BLaER1 treated with 17β-estradiol and CSF1 and Interleukin-3, amounts not matched to agents 10 nM and 100 nM (cell line): Measurements from ENCODE around the gene SEMG1.

Experiments
- H3K27ac ChIP-seq, 11 experiments: shearing (Covaris generic); formaldehyde crosslinking; 2 replicates each; pipeline ENCODE4 v1.8.1; 2022
- H3K27me3 ChIP-seq, 11 experiments: shearing (Covaris generic); formaldehyde crosslinking; 2 replicates each; pipeline ENCODE4 v1.8.1; 2022
- H3K36me3 ChIP-seq, 11 experiments: shearing (Covaris generic); formaldehyde crosslinking; 2 replicates each; pipeline ENCODE4 v1.8.1; 2022
- H3K4me1 ChIP-seq, 10 experiments: shearing (Covaris generic); formaldehyde crosslinking; 2 replicates each; pipeline ENCODE4 v1.8.1; 2022
- H3K4me2 ChIP-seq, 11 experiments: shearing (Covaris generic); formaldehyde crosslinking; 2 replicates each; pipeline ENCODE4 v1.8.1; 2022
- H3K4me3 ChIP-seq, 10 experiments: shearing (Covaris generic); formaldehyde crosslinking; 2 replicates each; pipeline ENCODE4 v1.8.1; 2022
- H3K9ac ChIP-seq, 11 experiments: shearing (Covaris generic); formaldehyde crosslinking; 2 replicates each; pipeline ENCODE4 v1.8.1; 2022
- H3K9me3 ChIP-seq, 11 experiments: shearing (Covaris generic); formaldehyde crosslinking; replicated peaks in 1 of 11; 2 replicates each; pipeline ENCODE4 v1.8.1; 2022
- H4K20me1 ChIP-seq, 11 experiments: shearing (Covaris generic); formaldehyde crosslinking; 2 replicates each; pipeline ENCODE4 v1.8.1; 2022
- Cebpa-rat ChIP-seq, 11 experiments: shearing (Covaris generic); IDR thresholded peaks; 2 replicates each; pipeline ENCODE4 v1.8.1; 2022

The SEMG1 gene

GRCh38 chr20:45181639-45182038, 25.2 kb upstream of the SEMG1 start:
- no peak overlapping the region for H3K4me3 ChIP-seq
- no peak for TF ChIP-seq Cebpa-rat (IDR thresholded peaks at IDR 0.05)
- no peaks in the 10 kb centered on the region for H4K20me1 ChIP-seq
- no peak overlapping the region for H3K27ac ChIP-seq
- no peak overlapping the region for H3K4me2 ChIP-seq
- H3K4me1 ChIP-seq = peaks cover 0 to 16% (median 0%) of the 10 kb centered on the region in 10 experiments; a peak in 8 of 20 replicates
- no peaks in the 10 kb centered on the region for H3K36me3 ChIP-seq
- H3K9me3 ChIP-seq = no peaks in the 10 kb centered on the region
- H3K27me3 ChIP-seq = no peaks in the 10 kb centered on the region
- no peak overlapping the region for H3K9ac ChIP-seq

- no peaks in the 10 kb centered on the region for H3K9me3 ChIP-seq
- no peak for TF ChIP-seq Cebpa-rat (IDR thresholded peaks at IDR 0.05)
- no peaks in the 10 kb centered on the region for H3K27me3 ChIP-seq
- H3K4me3 ChIP-seq = no peak overlapping the region
- H3K9ac ChIP-seq = no peak overlapping the region
- no peaks in the 10 kb centered on the region for H4K20me1 ChIP-seq
- H3K36me3 ChIP-seq = no peaks in the 10 kb centered on the region
- H3K27ac ChIP-seq = no peak overlapping the region
- H3K4me2 ChIP-seq = no peak overlapping the region
- peaks cover 0 to 16% (median 0%) of the 10 kb centered on the region in 10 experiments; a peak in 8 of 20 replicates for H3K4me1 ChIP-seq
Observed at GRCh38 chr20:45183084-45183483, 23.7 kb upstream of the SEMG1 start.

- no peaks in the 10 kb centered on the region for H3K4me1 ChIP-seq
- H3K36me3 ChIP-seq = no peaks in the 10 kb centered on the region
- no peaks in the 10 kb centered on the region for H3K27me3 ChIP-seq
- H4K20me1 ChIP-seq = no peaks in the 10 kb centered on the region
- no peak overlapping the region for H3K9ac ChIP-seq
- no peak for TF ChIP-seq Cebpa-rat (IDR thresholded peaks at IDR 0.05)
- no peak overlapping the region for H3K4me3 ChIP-seq
- no peaks in the 10 kb centered on the region for H3K9me3 ChIP-seq
- H3K27ac ChIP-seq = no peak overlapping the region
- H3K4me2 ChIP-seq = no peak overlapping the region
Observed at GRCh38 chr20:45187693-45188092, 19.1 kb upstream of the SEMG1 start.

- Histone ChIP-seq H3K27ac (no peak overlapping the region), H3K27me3 (no peaks in the 10 kb centered on the region), H3K4me3 (no peak overlapping the region), H3K4me1 (no peaks in the 10 kb centered on the region), H4K20me1 (no peaks in the 10 kb centered on the region), H3K36me3 (no peaks in the 10 kb centered on the region), H3K9me3 (no peaks in the 10 kb centered on the region), H3K4me2 (no peak overlapping the region), H3K9ac (no peak overlapping the region)
- TF ChIP-seq Cebpa-rat (IDR thresholded peaks at IDR 0.05) = no peak
Observed at GRCh38 chr20:45189067-45189609, 17.7 kb upstream of the SEMG1 start.

GRCh38 chr20:45189861-45190260, 17.0 kb upstream of the SEMG1 start:
- Histone ChIP-seq H3K27ac (no peak overlapping the region), H3K4me2 (no peak overlapping the region), H4K20me1 (no peaks in the 10 kb centered on the region), H3K27me3 (no peaks in the 10 kb centered on the region), H3K9ac (no peak overlapping the region), H3K4me1 (no peaks in the 10 kb centered on the region), H3K9me3 (no peaks in the 10 kb centered on the region), H3K4me3 (no peak overlapping the region), H3K36me3 (no peaks in the 10 kb centered on the region)
- TF ChIP-seq Cebpa-rat (IDR thresholded peaks at IDR 0.05) = no peak

GRCh38 chr20:45191926-45192325, 14.9 kb upstream of the SEMG1 start:
- TF ChIP-seq Cebpa-rat (IDR thresholded peaks at IDR 0.05) = no peak
- Histone ChIP-seq H3K4me3 (no peak overlapping the region), H3K9me3 (peaks cover 0 to 5% (median 0%) of the 10 kb centered on the region in 11 experiments; a peak in 4 of 22 replicates)

GRCh38 chr20:45193331-45193730, 13.5 kb upstream of the SEMG1 start:
- H3K4me2 ChIP-seq = no peak overlapping the region
- H3K36me3 ChIP-seq = no peaks in the 10 kb centered on the region
- peaks cover 0 to 5% (median 0%) of the 10 kb centered on the region in 11 experiments; a peak in 4 of 22 replicates for H3K9me3 ChIP-seq
- H3K27ac ChIP-seq = no peak overlapping the region
- no peaks in the 10 kb centered on the region for H3K27me3 ChIP-seq
- no peak overlapping the region for H3K4me3 ChIP-seq
- no peaks in the 10 kb centered on the region for H3K4me1 ChIP-seq
- no peak for TF ChIP-seq Cebpa-rat (IDR thresholded peaks at IDR 0.05)
- H4K20me1 ChIP-seq = no peaks in the 10 kb centered on the region
- no peak overlapping the region for H3K9ac ChIP-seq

More at GRCh38 chr20:45191926-45192325, 14.9 kb upstream of the SEMG1 start:
- H3K27me3 ChIP-seq = no peaks in the 10 kb centered on the region
- no peaks in the 10 kb centered on the region for H3K4me1 ChIP-seq
- no peak overlapping the region for H3K27ac ChIP-seq
- H3K36me3 ChIP-seq = no peaks in the 10 kb centered on the region
- no peaks in the 10 kb centered on the region for H4K20me1 ChIP-seq
- H3K9ac ChIP-seq = no peak overlapping the region
- H3K4me2 ChIP-seq = no peak overlapping the region

GRCh38 chr20:45209924-45210323, 3.1 kb downstream of the SEMG1 start:
- H3K36me3 ChIP-seq = no peaks in the 10 kb centered on the region
- H3K4me1 ChIP-seq = no peaks in the 10 kb centered on the region; a peak in 1 of 20 replicates
- TF ChIP-seq Cebpa-rat (IDR thresholded peaks at IDR 0.05) = no peak
- no peak overlapping the region for H3K27ac ChIP-seq
- no peaks in the 10 kb centered on the region for H4K20me1 ChIP-seq
- no peak overlapping the region for H3K4me3 ChIP-seq
- no peak overlapping the region for H3K4me2 ChIP-seq
- no peak overlapping the region for H3K9ac ChIP-seq
- no peaks in the 10 kb centered on the region for H3K27me3 ChIP-seq
- no peaks in the 10 kb centered on the region for H3K9me3 ChIP-seq

- Histone ChIP-seq H3K4me3 (no peak overlapping the region), H3K9me3 (no peaks in the 10 kb centered on the region), H3K4me2 (no peak overlapping the region), H3K9ac (no peak overlapping the region), H3K36me3 (no peaks in the 10 kb centered on the region), H4K20me1 (no peaks in the 10 kb centered on the region), H3K27me3 (no peaks in the 10 kb centered on the region), H3K27ac (no peak overlapping the region), H3K4me1 (no peaks in the 10 kb centered on the region; a peak in 1 of 20 replicates)
- TF ChIP-seq Cebpa-rat (IDR thresholded peaks at IDR 0.05) = no peak
Observed at GRCh38 chr20:45211569-45212474, 5.0 kb downstream of the SEMG1 start.

- no peak for TF ChIP-seq Cebpa-rat (IDR thresholded peaks at IDR 0.05)
Observed at GRCh38 chr20:45212836-45213235, 6.0 kb downstream of the SEMG1 start.

More at GRCh38 chr20:45212836-45213235, 6.0 kb downstream of the SEMG1 start:
- H3K36me3 ChIP-seq = no peaks in the 10 kb centered on the region
- H3K4me2 ChIP-seq = no peak overlapping the region
- H3K4me1 ChIP-seq = no peaks in the 10 kb centered on the region; a peak in 1 of 20 replicates
- H4K20me1 ChIP-seq = no peaks in the 10 kb centered on the region
- H3K9ac ChIP-seq = no peak overlapping the region
- H3K9me3 ChIP-seq = no peaks in the 10 kb centered on the region
- H3K4me3 ChIP-seq = no peak overlapping the region
- no peak overlapping the region for H3K27ac ChIP-seq
- H3K27me3 ChIP-seq = no peaks in the 10 kb centered on the region
